Measurements from ENCODE around the gene KAZN.

Gene KAZN

DNA sequence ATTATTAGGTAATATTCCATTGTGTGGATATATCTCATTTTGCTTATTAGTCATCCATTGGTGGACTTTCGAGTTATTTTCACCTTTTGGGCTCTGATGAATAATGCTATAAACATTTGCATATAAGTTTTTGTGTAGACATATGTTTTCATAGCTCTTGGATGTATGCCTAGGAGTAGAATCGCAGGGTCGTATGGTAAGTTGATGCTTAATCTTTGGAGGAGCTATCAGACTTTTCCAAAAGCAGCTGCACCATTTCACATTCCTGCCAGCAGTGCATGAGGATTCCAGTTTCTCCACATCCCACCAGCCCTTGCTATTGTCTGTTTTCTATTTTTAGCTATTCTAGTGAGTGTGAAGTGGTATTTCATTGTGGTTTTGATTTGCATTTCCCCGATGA is 434.8 kb downstream of the KAZN start:
- no peak for TF ChIP-seq ARNTL (CRISPR knock-in tag; IDR thresholded peaks at IDR 0.05; ENCODE audit: borderline replicate concordance, low read depth)
- TF ChIP-seq, protein P1, sequence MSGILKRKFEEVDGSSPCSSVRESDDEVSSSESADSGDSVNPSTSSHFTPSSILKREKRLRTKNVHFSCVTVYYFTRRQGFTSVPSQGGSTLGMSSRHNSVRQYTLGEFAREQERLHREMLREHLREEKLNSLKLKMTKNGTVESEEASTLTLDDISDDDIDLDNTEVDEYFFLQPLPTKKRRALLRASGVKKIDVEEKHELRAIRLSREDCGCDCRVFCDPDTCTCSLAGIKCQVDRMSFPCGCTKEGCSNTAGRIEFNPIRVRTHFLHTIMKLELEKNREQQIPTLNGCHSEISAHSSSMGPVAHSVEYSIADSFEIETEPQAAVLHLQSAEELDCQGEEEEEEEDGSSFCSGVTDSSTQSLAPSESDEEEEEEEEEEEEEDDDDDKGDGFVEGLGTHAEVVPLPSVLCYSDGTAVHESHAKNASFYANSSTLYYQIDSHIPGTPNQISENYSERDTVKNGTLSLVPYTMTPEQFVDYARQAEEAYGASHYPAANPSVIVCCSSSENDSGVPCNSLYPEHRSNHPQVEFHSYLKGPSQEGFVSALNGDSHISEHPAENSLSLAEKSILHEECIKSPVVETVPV (CRISPR knock-in tag; IDR thresholded peaks at IDR 0.05), result no peak
- TF ChIP-seq TSHZ2 (CRISPR knock-in tag; IDR thresholded peaks at IDR 0.05), result no peak
- no peak for TF ChIP-seq GLIS3 (CRISPR knock-in tag; IDR thresholded peaks at IDR 0.05)
- TF ChIP-seq CSDC2 (CRISPR knock-in tag; IDR thresholded peaks at IDR 0.05), result no peak
- TF ChIP-seq BACH2 (CRISPR knock-in tag; IDR thresholded peaks at IDR 0.05; ENCODE audit: borderline replicate concordance), result no peak
- no peak for TF ChIP-seq TOX (CRISPR knock-in tag; IDR thresholded peaks at IDR 0.05; ENCODE audit: borderline replicate concordance)
- TF ChIP-seq ZFP3 (CRISPR knock-in tag; IDR thresholded peaks at IDR 0.05), result no peak
- no peak for TF ChIP-seq OSR1 (CRISPR knock-in tag; IDR thresholded peaks at IDR 0.05)
- TF ChIP-seq ISL1 (CRISPR knock-in tag; IDR thresholded peaks at IDR 0.05), result no peak
- no peak for TF ChIP-seq RARB (CRISPR knock-in tag; IDR thresholded peaks at IDR 0.05)
- TF ChIP-seq ZNF8 (CRISPR knock-in tag; IDR thresholded peaks at IDR 0.05), result no peak
- TF ChIP-seq, protein P2, sequence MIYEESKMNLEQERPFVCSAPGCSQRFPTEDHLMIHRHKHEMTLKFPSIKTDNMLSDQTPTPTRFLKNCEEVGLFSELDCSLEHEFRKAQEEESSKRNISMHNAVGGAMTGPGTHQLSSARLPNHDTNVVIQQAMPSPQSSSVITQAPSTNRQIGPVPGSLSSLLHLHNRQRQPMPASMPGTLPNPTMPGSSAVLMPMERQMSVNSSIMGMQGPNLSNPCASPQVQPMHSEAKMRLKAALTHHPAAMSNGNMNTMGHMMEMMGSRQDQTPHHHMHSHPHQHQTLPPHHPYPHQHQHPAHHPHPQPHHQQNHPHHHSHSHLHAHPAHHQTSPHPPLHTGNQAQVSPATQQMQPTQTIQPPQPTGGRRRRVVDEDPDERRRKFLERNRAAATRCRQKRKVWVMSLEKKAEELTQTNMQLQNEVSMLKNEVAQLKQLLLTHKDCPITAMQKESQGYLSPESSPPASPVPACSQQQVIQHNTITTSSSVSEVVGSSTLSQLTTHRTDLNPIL (CRISPR knock-in tag; IDR thresholded peaks at IDR 0.05; ENCODE audit: low read depth), result no peak
- no peak for TF ChIP-seq ZFP30 (CRISPR knock-in tag; IDR thresholded peaks at IDR 0.05)
- no peak for TF ChIP-seq SNAI2 (CRISPR knock-in tag; IDR thresholded peaks at IDR 0.05)
- TF ChIP-seq, protein P3, sequence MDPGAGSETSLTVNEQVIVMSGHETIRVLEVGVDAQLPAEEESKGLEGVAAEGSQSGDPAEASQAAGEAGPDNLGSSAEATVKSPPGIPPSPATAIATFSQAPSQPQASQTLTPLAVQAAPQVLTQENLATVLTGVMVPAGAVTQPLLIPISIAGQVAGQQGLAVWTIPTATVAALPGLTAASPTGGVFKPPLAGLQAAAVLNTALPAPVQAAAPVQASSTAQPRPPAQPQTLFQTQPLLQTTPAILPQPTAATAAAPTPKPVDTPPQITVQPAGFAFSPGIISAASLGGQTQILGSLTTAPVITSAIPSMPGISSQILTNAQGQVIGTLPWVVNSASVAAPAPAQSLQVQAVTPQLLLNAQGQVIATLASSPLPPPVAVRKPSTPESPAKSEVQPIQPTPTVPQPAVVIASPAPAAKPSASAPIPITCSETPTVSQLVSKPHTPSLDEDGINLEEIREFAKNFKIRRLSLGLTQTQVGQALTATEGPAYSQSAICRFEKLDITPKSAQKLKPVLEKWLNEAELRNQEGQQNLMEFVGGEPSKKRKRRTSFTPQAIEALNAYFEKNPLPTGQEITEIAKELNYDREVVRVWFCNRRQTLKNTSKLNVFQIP (CRISPR knock-in tag; IDR thresholded peaks at IDR 0.05; ENCODE audit: borderline replicate concordance, low read depth), result no peak
- TF ChIP-seq ZC3H10 (CRISPR knock-in tag; IDR thresholded peaks at IDR 0.05), result no peak
- no peak for TF ChIP-seq ZNF565 (CRISPR knock-in tag; conservative IDR thresholded peaks at IDR 0.05; ENCODE audit: low read depth)
- no peak for TF ChIP-seq ESRRG (CRISPR knock-in tag; IDR thresholded peaks at IDR 0.05)
- peak; percentile 50 for ATAC-seq

- TF ChIP-seq ZNF70 (CRISPR knock-in tag; IDR thresholded peaks at IDR 0.05) (no peak), RARB (CRISPR knock-in tag; IDR thresholded peaks at IDR 0.05) (no peak), ZFP3 (CRISPR knock-in tag; IDR thresholded peaks at IDR 0.05) (no peak), ZNF8 (CRISPR knock-in tag; IDR thresholded peaks at IDR 0.05) (no peak), BACH2 (CRISPR knock-in tag; IDR thresholded peaks at IDR 0.05; ENCODE audit: borderline replicate concordance) (no peak), ESRRG (CRISPR knock-in tag; IDR thresholded peaks at IDR 0.05) (no peak), OSR1 (CRISPR knock-in tag; IDR thresholded peaks at IDR 0.05) (no peak), TSHZ2 (CRISPR knock-in tag; IDR thresholded peaks at IDR 0.05) (no peak), ISL1 (CRISPR knock-in tag; IDR thresholded peaks at IDR 0.05) (no peak), SNAI2 (CRISPR knock-in tag; IDR thresholded peaks at IDR 0.05) (no peak), GLIS3 (CRISPR knock-in tag; IDR thresholded peaks at IDR 0.05) (no peak), TCF4 (CRISPR knock-in tag; IDR thresholded peaks at IDR 0.05; ENCODE audit: borderline replicate concordance) (no peak), PPARA (CRISPR knock-in tag; IDR thresholded peaks at IDR 0.05; ENCODE audit: borderline replicate concordance) (no peak), CSDC2 (CRISPR knock-in tag; IDR thresholded peaks at IDR 0.05) (no peak)
- TF ChIP-seq, protein P1 (CRISPR knock-in tag; IDR thresholded peaks at IDR 0.05), result no peak
- TF ChIP-seq, protein P2 (CRISPR knock-in tag; IDR thresholded peaks at IDR 0.05; ENCODE audit: low read depth), result no peak
- ATAC-seq, result no peak
Observed at GRCh38 chr1:15034656-15035055, 436.2 kb downstream of the KAZN start.
